Urinary bladder (tissue), 4 donors: Measurements from ENCODE around the gene PDE9A. TPM values are rescaled to one million over a fixed set of nuclear protein-coding genes. Genes with fewer than 3 reads are reported as not detected.
A peak's percentile ranks its signal among the peaks of the same experiment; 100 is the strongest.

Experiments
- DNase-seq: peaks from one replicate; pipeline ENCODE4 v3.0.0-alpha.2; 2015; ENCODE audit errors: extremely low spot score
- H3K27ac ChIP-seq: one replicate; pipeline ENCODE4 v1.5.1; 2013; ENCODE audit warnings: low read depth, mild to moderate bottlenecking, moderate library complexity
- H3K36me3 ChIP-seq: one replicate; pipeline ENCODE4 v1.6.1; 2013; ENCODE audit warnings: mild to moderate bottlenecking, moderate library complexity; ENCODE audit not compliant: insufficient read depth
- H3K4me1 ChIP-seq: one replicate; pipeline ENCODE4 v1.6.1; 2013; ENCODE audit warnings: mild to moderate bottlenecking, moderate library complexity; ENCODE audit not compliant: insufficient read depth
- H3K4me3 ChIP-seq: one replicate; pipeline ENCODE4 v1.5.1; 2013; ENCODE audit warnings: low read depth, low read length
- WGBS: extraction: QIAGEN DNeasy Blood & Tissue Kit; methylation state at CpG from one replicate; pipeline ENCODE4 v1.1.7; 2013; 5-methylcytosine and 5-hydroxymethylcytosine counted together
- polyA plus RNA-seq: library from polyadenylated mRNA; stranded (reverse); fragments of 200-250 nt; gene quantifications from one replicate; pipeline ENCODE4 v1.2.3, GENCODE V29; 2013
- total RNA-seq: library from RNA; depleted of rRNA; stranded (reverse); fragments of >200 nt; gene quantifications from one replicate; pipeline ENCODE4 v1.2.3, GENCODE V29; 2014
- donor health status: healthy with polysubstance abuse.
- donor health status: healthy.

Gene PDE9A
- total and polyA plus RNA-seq, 2 donors = 13.5 to 33.2 TPM

GRCh38 chr21:42670884-42671283 is 17.5 kb downstream of the PDE9A start:
- 61% methylated on average over 9 of the region's 9 CpGs for WGBS
- Histone ChIP-seq H3K4me3 (no peak overlapping the region), H3K36me3 (no peaks in the 10 kb centered on the region), H3K4me1 (no peaks in the 10 kb centered on the region), H3K27ac (no peak overlapping the region)
- no peak for DNase-seq

- no peak for DNase-seq
- no peak overlapping the region for H3K4me3 ChIP-seq
- H3K4me1 ChIP-seq = no peaks in the 10 kb centered on the region
- H3K36me3 ChIP-seq = no peaks in the 10 kb centered on the region
- H3K27ac ChIP-seq = no peak overlapping the region
- WGBS = 60% methylated on average over 15 of the region's 15 CpGs
Measured at GRCh38 chr21:42671778-42672593, 18.6 kb downstream of the PDE9A start.

GRCh38 chr21:42672699-42673458 is 19.5 kb downstream of the PDE9A start:
- WGBS = 85% methylated on average over 24 of the region's 24 CpGs
- Histone ChIP-seq H3K27ac (no peak overlapping the region), H3K4me1 (no peaks in the 10 kb centered on the region), H3K36me3 (no peaks in the 10 kb centered on the region), H3K4me3 (no peak overlapping the region)
- DNase-seq = no peak

GRCh38 chr21:42673633-42674328 is 20.4 kb downstream of the PDE9A start:
- 84% methylated on average over 23 of the region's 23 CpGs for WGBS
- no peak overlapping the region for H3K4me3 ChIP-seq
- DNase-seq = no peak

GRCh38 chr21:42674351-42674940 is 21.0 kb downstream of the PDE9A start:
- no peaks in the 10 kb centered on the region for H3K4me1 ChIP-seq
- 22% methylated on average over 14 of the region's 14 CpGs for WGBS
- no peak overlapping the region for H3K4me3 ChIP-seq
- no peak overlapping the region for H3K27ac ChIP-seq
- peak; percentile 85 for DNase-seq
- H3K36me3 ChIP-seq = no peaks in the 10 kb centered on the region

More at GRCh38 chr21:42673633-42674328, 20.4 kb downstream of the PDE9A start:
- H3K27ac ChIP-seq = no peak overlapping the region
- no peaks in the 10 kb centered on the region for H3K36me3 ChIP-seq
- H3K4me1 ChIP-seq = no peaks in the 10 kb centered on the region

- WGBS = 66% methylated on average over 15 of the region's 15 CpGs
- no peak overlapping the region for H3K4me3 ChIP-seq
- no peak overlapping the region for H3K27ac ChIP-seq
- no peaks in the 10 kb centered on the region for H3K36me3 ChIP-seq
- no peak for DNase-seq
- no peaks in the 10 kb centered on the region for H3K4me1 ChIP-seq
Measured at GRCh38 chr21:42675403-42675802, 22.0 kb downstream of the PDE9A start.

- Histone ChIP-seq H3K36me3 (no peaks in the 10 kb centered on the region), H3K27ac (no peak overlapping the region), H3K4me1 (no peaks in the 10 kb centered on the region), H3K4me3 (no peak overlapping the region)
- WGBS = 95% methylated on average over 8 of the region's 8 CpGs
- no peak for DNase-seq
Measured at GRCh38 chr21:42676808-42677207, 23.4 kb downstream of the PDE9A start.

- H3K36me3 ChIP-seq = no peaks in the 10 kb centered on the region
- H3K4me1 ChIP-seq = no peaks in the 10 kb centered on the region
- WGBS = 58% methylated on average over 20 of the region's 20 CpGs
- no peak overlapping the region for H3K4me3 ChIP-seq
- H3K27ac ChIP-seq = no peak overlapping the region
- DNase-seq = no peak
Measured at GRCh38 chr21:42677339-42678321, 24.2 kb downstream of the PDE9A start.

GRCh38 chr21:42678618-42679295 is 25.3 kb downstream of the PDE9A start:
- Histone ChIP-seq H3K27ac (no peak overlapping the region), H3K4me1 (no peaks in the 10 kb centered on the region), H3K36me3 (no peaks in the 10 kb centered on the region), H3K4me3 (no peak overlapping the region)
- 91% methylated on average over 23 of the region's 23 CpGs for WGBS
- no peak for DNase-seq

GRCh38 chr21:42679319-42680057 is 26.1 kb downstream of the PDE9A start:
- H3K36me3 ChIP-seq = no peaks in the 10 kb centered on the region
- no peak overlapping the region for H3K4me3 ChIP-seq
- 93% methylated on average over 22 of the region's 22 CpGs for WGBS
- no peaks in the 10 kb centered on the region for H3K4me1 ChIP-seq
- H3K27ac ChIP-seq = no peak overlapping the region
- no peak for DNase-seq

GRCh38 chr21:42680058-42680330 is 26.6 kb downstream of the PDE9A start:
- DNase-seq = no peak
- Histone ChIP-seq H3K27ac (no peak overlapping the region), H3K4me1 (no peaks in the 10 kb centered on the region), H3K36me3 (no peaks in the 10 kb centered on the region), H3K4me3 (no peak overlapping the region)
- WGBS = 91% methylated on average over 7 of the region's 7 CpGs

GRCh38 chr21:42680429-42680828 is 27.0 kb downstream of the PDE9A start:
- 93% methylated on average over 11 of the region's 11 CpGs for WGBS
- Histone ChIP-seq H3K27ac (no peak overlapping the region), H3K4me3 (no peak overlapping the region), H3K4me1 (no peaks in the 10 kb centered on the region), H3K36me3 (no peaks in the 10 kb centered on the region)
- DNase-seq = no peak
